Progenitor cell of endocrine pancreas (in vitro differentiated cells): ENCODE measurements around the gene OSTC. TPM values are rescaled to one million over a fixed set of nuclear protein-coding genes. Genes with fewer than 3 reads are reported as not detected.

Experiments
- DNase-seq: peaks from one replicate; pipeline ENCODE4 v3.0.0; 2021; ENCODE audit warnings: low spot score; ENCODE audit not compliant: unreplicated experiment
- H3K27ac Mint-ChIP-seq: 2 replicates; pipeline ENCODE4 v1.8.0; 2021; ENCODE audit warnings: mild to moderate bottlenecking, moderate library complexity, mixed read lengths
- H3K27me3 Mint-ChIP-seq: 2 replicates; pipeline ENCODE4 v1.8.0; 2021; ENCODE audit warnings: mixed read lengths
- H3K36me3 Mint-ChIP-seq: 2 replicates; pipeline ENCODE4 v1.8.0; 2022; ENCODE audit warnings: mixed read lengths; ENCODE audit not compliant: insufficient read depth
- H3K4me1 Mint-ChIP-seq: 2 replicates; pipeline ENCODE4 v1.8.0; 2021; ENCODE audit warnings: low read depth, mixed read lengths
- H3K4me3 Mint-ChIP-seq: 2 replicates; pipeline ENCODE4 v1.8.0; 2021; ENCODE audit warnings: low read depth, mild to moderate bottlenecking, moderate library complexity, mixed read lengths
- H3K9me3 Mint-ChIP-seq: 2 replicates; pipeline ENCODE4 v1.8.0; 2021; ENCODE audit warnings: low read depth, mixed read lengths
- total RNA-seq: library from RNA; stranded (reverse); gene quantifications from 2 replicates; pipeline ENCODE4 v1.2.1, GENCODE V29; 2021
- TF ChIP-seq, protein P1 (sequence below): fragments of 200-600 bp; sonication (generic); IDR thresholded peaks from one replicate; pipeline ENCODE4 v1.5.0; 2021; ENCODE audit warnings: antibody characterized with exemption, mild to moderate bottlenecking; ENCODE audit not compliant: unreplicated experiment

OSTC gene
- total RNA-seq, 1 donor from 2014 or later, result 155 TPM

DNA sequence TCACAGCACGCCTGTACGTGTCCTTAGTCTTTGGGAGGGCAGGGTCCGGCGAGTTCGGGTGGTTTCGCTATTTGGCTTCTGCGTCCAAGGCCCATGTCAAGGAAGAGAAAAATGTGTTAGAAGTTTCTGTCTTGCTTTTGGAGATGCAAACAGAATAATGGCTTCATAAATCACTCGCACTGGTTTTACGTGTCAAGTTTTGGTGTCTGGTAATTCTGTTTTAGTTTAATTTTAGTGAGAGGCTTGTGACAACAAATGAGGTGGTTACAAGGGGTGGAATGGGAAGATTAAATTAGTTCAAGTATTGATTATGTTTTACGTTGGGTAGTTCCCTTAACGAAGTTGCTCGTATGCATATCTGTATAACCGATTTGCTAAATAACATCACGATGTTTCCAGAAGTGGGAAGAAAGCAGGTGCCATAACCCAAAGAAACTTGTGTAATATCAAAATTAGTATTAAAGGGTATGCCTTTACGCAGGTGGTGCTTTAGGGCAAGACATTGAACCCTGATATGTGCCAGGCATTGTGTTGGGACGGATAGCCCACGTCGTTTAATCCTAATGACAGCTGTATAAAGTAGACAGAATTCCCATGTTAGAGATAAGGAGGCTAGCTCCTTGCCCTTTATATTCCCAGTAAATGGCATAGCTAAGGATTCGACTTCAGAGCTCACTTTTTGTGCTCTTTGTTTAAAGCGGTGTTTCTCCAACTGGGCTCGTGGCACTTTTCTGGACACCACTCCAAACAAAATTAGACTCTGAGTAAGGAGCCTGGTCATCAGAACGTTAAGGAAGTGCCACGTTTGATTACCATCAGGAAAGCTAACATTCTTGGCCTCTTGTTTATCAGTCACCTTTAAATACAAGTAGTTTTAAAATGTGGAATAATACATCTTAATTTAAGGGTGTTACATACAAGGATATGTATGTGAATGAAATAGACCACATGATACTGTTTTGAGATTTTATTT lies 29.2 kb upstream of the OSTC start:
- H3K36me3 Mint-ChIP-seq, result peaks cover 30% of the 10 kb centered on the region
- H3K27ac Mint-ChIP-seq, result peak overlapping the region; percentile 98
- peaks cover 22% of the 10 kb centered on the region for H3K4me1 Mint-ChIP-seq
- TF ChIP-seq, protein P1, sequence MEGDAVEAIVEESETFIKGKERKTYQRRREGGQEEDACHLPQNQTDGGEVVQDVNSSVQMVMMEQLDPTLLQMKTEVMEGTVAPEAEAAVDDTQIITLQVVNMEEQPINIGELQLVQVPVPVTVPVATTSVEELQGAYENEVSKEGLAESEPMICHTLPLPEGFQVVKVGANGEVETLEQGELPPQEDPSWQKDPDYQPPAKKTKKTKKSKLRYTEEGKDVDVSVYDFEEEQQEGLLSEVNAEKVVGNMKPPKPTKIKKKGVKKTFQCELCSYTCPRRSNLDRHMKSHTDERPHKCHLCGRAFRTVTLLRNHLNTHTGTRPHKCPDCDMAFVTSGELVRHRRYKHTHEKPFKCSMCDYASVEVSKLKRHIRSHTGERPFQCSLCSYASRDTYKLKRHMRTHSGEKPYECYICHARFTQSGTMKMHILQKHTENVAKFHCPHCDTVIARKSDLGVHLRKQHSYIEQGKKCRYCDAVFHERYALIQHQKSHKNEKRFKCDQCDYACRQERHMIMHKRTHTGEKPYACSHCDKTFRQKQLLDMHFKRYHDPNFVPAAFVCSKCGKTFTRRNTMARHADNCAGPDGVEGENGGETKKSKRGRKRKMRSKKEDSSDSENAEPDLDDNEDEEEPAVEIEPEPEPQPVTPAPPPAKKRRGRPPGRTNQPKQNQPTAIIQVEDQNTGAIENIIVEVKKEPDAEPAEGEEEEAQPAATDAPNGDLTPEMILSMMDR, result no peak
- H3K9me3 Mint-ChIP-seq, result no peaks in the 10 kb centered on the region
- DNase-seq, result no peak
- H3K4me3 Mint-ChIP-seq, result peak overlapping the region; percentile 96
- no peaks in the 10 kb centered on the region for H3K27me3 Mint-ChIP-seq

DNA sequence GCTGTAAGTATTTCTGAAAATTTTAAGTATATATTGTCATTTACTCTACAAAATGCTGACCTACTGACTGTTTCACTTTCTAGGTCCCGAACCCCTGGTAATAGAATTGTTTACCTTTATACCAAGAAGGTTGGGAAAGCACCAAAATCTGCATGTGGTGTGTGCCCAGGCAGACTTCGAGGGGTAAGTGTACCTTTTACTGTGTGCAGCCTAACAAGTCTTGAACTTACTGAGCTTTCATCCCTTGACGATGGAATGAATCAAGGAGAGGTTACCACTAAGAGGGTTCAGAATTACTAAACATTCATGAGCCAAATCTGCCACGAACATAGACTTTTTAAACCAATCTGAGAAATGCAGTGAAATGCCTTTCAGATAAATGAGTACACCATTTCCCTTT lies 28.4 kb upstream of the OSTC start:
- TF ChIP-seq, protein P1, result no peak
- Mint-ChIP-seq H3K36me3 (peaks cover 35% of the 10 kb centered on the region), H3K27me3 (no peaks in the 10 kb centered on the region), H3K4me3 (peak overlapping the region; percentile 6), H3K27ac (no peak overlapping the region), H3K4me1 (peaks cover 22% of the 10 kb centered on the region), H3K9me3 (no peaks in the 10 kb centered on the region)
- no peak for DNase-seq

DNA sequence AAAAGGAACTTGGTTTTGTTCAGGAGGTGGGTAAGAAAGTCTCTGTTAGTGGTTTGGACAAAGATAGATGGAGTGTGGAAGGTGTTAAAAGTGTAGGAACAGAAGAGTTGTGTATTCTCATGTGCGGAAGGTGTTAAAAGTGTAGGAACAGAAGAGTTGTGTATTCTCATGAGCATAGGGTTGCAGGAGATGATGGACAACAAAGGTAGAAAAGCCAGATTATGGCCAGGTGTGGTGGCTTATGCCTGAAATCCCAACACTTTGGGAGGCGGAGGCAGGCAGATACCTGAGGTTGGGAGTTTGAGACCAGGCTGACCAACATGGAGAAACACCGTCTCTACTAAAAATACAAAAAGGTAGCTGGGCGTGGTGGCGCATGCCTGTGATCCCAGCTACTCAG lies 27.6 kb upstream of the OSTC start:
- Mint-ChIP-seq H3K4me1 (peaks cover 22% of the 10 kb centered on the region), H3K4me3 (peak overlapping the region; percentile 6), H3K27ac (peak overlapping the region; percentile 31), H3K36me3 (peaks cover 35% of the 10 kb centered on the region), H3K9me3 (no peaks in the 10 kb centered on the region), H3K27me3 (no peaks in the 10 kb centered on the region)
- TF ChIP-seq, protein P1, result no peak
- no peak for DNase-seq

DNA sequence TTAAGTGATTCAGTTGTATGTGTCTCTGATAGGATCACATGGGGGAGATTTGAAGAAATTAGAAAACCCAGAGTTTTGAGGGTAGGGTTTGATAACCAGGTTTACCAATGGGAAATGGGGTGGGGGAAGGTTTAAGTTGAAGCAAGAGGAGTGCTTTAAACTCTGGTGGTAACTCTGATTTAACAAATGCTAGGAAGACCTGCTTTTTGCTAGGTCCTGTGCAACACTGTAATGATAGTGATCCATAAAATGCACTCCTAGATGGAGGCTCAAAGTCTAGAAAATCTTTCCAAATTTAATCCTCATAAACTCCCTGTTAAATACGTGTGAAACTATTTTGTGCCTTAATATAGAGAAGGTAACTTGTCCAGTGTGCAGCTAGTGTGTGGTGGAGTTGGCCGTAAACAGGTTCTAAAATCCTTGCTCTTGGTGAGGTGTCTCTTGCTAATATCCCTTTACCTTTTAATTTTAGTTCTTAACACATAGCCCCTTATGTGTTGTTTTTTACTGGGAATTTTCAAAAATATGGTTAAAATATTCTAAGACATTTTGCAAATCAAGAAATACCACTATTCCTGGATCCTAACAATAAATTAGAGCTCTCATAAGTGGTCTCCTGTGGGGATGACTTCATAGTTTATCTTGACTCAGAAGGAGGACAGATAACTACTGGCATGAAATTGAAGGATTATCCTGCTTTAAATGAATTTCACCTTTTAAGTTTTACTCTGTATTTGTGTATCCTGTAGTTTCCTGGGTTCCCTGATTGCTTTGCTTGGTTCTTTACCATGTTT lies 25.9 kb upstream of the OSTC start:
- TF ChIP-seq, protein P1, result no peak
- Mint-ChIP-seq H3K9me3 (no peaks in the 10 kb centered on the region), H3K36me3 (peaks cover 39% of the 10 kb centered on the region), H3K4me3 (peak overlapping the region; percentile 2), H3K27ac (peak overlapping the region; percentile 73), H3K4me1 (peaks cover 22% of the 10 kb centered on the region), H3K27me3 (no peaks in the 10 kb centered on the region)
- no peak for DNase-seq

DNA sequence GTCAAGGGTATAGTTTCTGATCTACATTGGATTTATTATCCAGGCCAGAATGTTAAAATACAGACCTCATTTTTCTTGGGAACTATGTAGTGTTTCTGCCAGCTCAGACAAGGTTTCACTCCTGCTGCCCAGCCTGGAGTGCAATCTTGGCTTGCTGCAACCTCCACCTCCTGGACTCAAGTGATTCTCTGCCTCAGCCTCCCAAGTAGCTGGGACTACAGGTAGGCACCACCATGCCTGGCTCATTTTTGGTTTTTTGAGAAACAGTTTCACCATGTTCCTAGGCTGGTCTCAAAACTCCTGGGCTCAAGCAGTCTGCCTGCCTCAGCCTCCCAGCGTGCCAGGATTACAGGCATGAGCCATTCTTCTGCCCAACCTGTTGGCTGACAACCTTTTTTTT lies 24.3 kb upstream of the OSTC start:
- Mint-ChIP-seq H3K27ac (no peak overlapping the region), H3K36me3 (peaks cover 45% of the 10 kb centered on the region)

More for the DNA sequence above, 24.3 kb upstream of the OSTC start:
- H3K27me3 Mint-ChIP-seq, result no peaks in the 10 kb centered on the region
- H3K4me1 Mint-ChIP-seq, result peaks cover 18% of the 10 kb centered on the region
- no peaks in the 10 kb centered on the region for H3K9me3 Mint-ChIP-seq
- H3K4me3 Mint-ChIP-seq, result no peak overlapping the region
- DNase-seq, result no peak
- TF ChIP-seq, protein P1, result no peak
